HepG2 (cell line): ENCODE data around the gene SLX9. TPM values are rescaled to one million over a fixed set of nuclear protein-coding genes. Genes with fewer than 3 reads are reported as not detected.

Experiments used
- ATAC-seq: fragments of 200-7000 bp; cut with Tn5 transposase; 3 replicates; pipeline ENCODE4 v1.9.1; 2020; ENCODE audit warnings: mild to moderate bottlenecking, moderate library complexity
- BruUV-seq: library from RNA; stranded (reverse); fragments of 400-500 nt; replicated peaks from 2 replicates; lab custom pipeline; 2021; lab: Mats Ljungman, UMichigan
- CTCF ChIA-PET: fragments of 300-600 bp; formaldehyde crosslinking; extraction: SDS; loops from one replicate; lab custom pipeline; 2021; ENCODE audit warnings: low total read pairs, inconsistent platforms, low intra/inter-chr PET ratio; lab: Yijun Ruan, JAX
- POLR2A ChIA-PET: fragments of 350-600 bp; sonication (Branson Sonifier 250); formaldehyde crosslinking; loops from one replicate; lab custom pipeline; 2020; ENCODE audit warnings: antibody characterized with exemption, inconsistent platforms; lab: Yijun Ruan, JAX
- DNase-seq: peaks from one replicate; pipeline ENCODE4 v3.0.0-alpha.2; 2015; ENCODE audit warnings: low spot score
- FAIRE-seq: peaks from 3 replicates; lab custom pipeline; 2011; peaks lifted over from hg19 to GRCh38; lab: Jason Lieb, UNC
- H2AFZ ChIP-seq: one replicate; pipeline ENCODE4 v1.6.1; 2011; ENCODE audit warnings: low read length, inconsistent platforms
- H3K27ac ChIP-seq: fragments of 300-600 bp; 3 replicates; pipeline ENCODE4 v1.8.0; 2011; ENCODE audit warnings: mixed run types, mild to moderate bottlenecking, mixed read lengths, low read length, inconsistent platforms; ENCODE audit not compliant: insufficient read depth; ENCODE audit errors: extremely low read length
- H3K27me3 ChIP-seq, 2 experiments: fragments of 200-600 bp in 1 of 2; 2 replicates in 1 of 2; 3 replicates in 1 of 2; pipeline versions ENCODE4 v1.6.0 to v1.8.0; 2011; ENCODE audit warnings: low read length in 2 of 2, mild to moderate bottlenecking in 2 of 2, moderate library complexity in 2 of 2, inconsistent platforms in 1 of 2; ENCODE audit not compliant: insufficient read depth in 2 of 2, control insufficient read depth in 1 of 2
- H3K36me3 ChIP-seq, 2 experiments: fragments of 200-600 bp in 1 of 2; replicated peaks in 1 of 2; 2 replicates in 1 of 2; 3 replicates in 1 of 2; pipeline versions ENCODE4 v1.5.1 to v1.8.0; 2011; ENCODE audit warnings: low read length in 2 of 2, inconsistent platforms in 1 of 2; ENCODE audit not compliant: insufficient read depth in 2 of 2, control insufficient read depth in 1 of 2
- H3K4me1 ChIP-seq: 2 replicates; pipeline ENCODE4 v1.5.1; 2012; ENCODE audit warnings: low read length, inconsistent platforms; ENCODE audit not compliant: insufficient read depth
- H3K4me2 ChIP-seq: 2 replicates; pipeline ENCODE4 v1.6.0; 2011; ENCODE audit warnings: low read depth, low read length, inconsistent platforms
- H3K4me3 ChIP-seq, 3 experiments: fragments of 200-600 bp in 1 of 3; sonication (generic), shearing (Covaris generic) in 1 of 3; replicated peaks in 1 of 3; 2 replicates each; pipeline ENCODE4 v1.5.1; 2011 to 2016; ENCODE audit warnings: low read length in 3 of 3, inconsistent platforms in 2 of 3, low read depth in 2 of 3, mild to moderate bottlenecking in 2 of 3, control low read depth in 1 of 3, mixed read lengths in 1 of 3; ENCODE audit not compliant: insufficient read depth in 1 of 3
- H3K79me2 ChIP-seq: one replicate; pipeline ENCODE4 v1.6.1; 2011; ENCODE audit warnings: low read length, inconsistent platforms; ENCODE audit not compliant: insufficient read depth
- H3K9ac ChIP-seq: 2 replicates; pipeline ENCODE4 v1.6.0; 2011; ENCODE audit warnings: mild to moderate bottlenecking, low read depth, low read length, inconsistent platforms; ENCODE audit not compliant: insufficient read depth
- H3K9me3 ChIP-seq: 2 replicates; pipeline ENCODE4 v1.5.1; 2012; ENCODE audit warnings: mild to moderate bottlenecking, low read length
- H4K20me1 ChIP-seq: 2 replicates; pipeline ENCODE4 v1.6.0; 2011; ENCODE audit warnings: inconsistent platforms, mild to moderate bottlenecking, low read length, moderate library complexity; ENCODE audit not compliant: insufficient read depth
- FOSL1 ChIP-seq: sonication (generic); formaldehyde crosslinking; IDR thresholded peaks from 2 replicates; pipeline ENCODE4 v1.9.0; 2021; ENCODE audit warnings: missing genetic modification reagents, borderline replicate concordance
- NKX3-1 ChIP-seq: sonication (generic); formaldehyde crosslinking; IDR thresholded peaks from 2 replicates; pipeline ENCODE4 v1.5.0; 2020; ENCODE audit warnings: missing genetic modification reagents
- SKIL ChIP-seq: sonication (generic); formaldehyde crosslinking; IDR thresholded peaks from 2 replicates; pipeline ENCODE4 v1.8.0; 2022; ENCODE audit warnings: missing genetic modification reagents, mild to moderate bottlenecking, moderate library complexity, borderline replicate concordance
- SMARCC2 ChIP-seq: fragments of 450-650 bp; IDR thresholded peaks from 2 replicates; pipeline ENCODE4 v1.6.1; 2017; ENCODE audit warnings: antibody characterized with exemption, mild to moderate bottlenecking
- ZIK1 ChIP-seq: sonication (generic); formaldehyde crosslinking; IDR thresholded peaks from 2 replicates; pipeline ENCODE4 v1.5.0; 2020; ENCODE audit warnings: mild to moderate bottlenecking, low read depth, missing genetic modification reagents, borderline replicate concordance
- WGBS: methylation state at CpG from one replicate; pipeline ENCODE4 v1.1.6; 2017; ENCODE audit warnings: low lambda C conversion rate; 5-methylcytosine and 5-hydroxymethylcytosine counted together
- in situ Hi-C: cut with HindIII; loops from 2 replicates; pipeline ENCODE4 v1.10.0; 2017; ENCODE audit warnings: low pct_unique_long_range_greater_than_20kb; ENCODE audit not compliant: extremely low pct_ligation_motif_present
- intact Hi-C: fragments of 100-400 bp; cut with micrococcal nuclease; formaldehyde crosslinking; loops from one replicate; pipeline ENCODE4 v1.10.0; 2022; ENCODE audit not compliant: unreplicated experiment
- polyA plus RNA-seq, 8 experiments: library from polyadenylated mRNA; depleted of rRNA in 3 of 8; stranded (reverse) in 7 of 8; unstranded in 1 of 8; fragments of >200 nt; fragmentation: Illumina TruSeq in 4 of 8; extraction: Trizol in 4 of 8; gene quantifications; 2 replicates each; pipeline versions ENCODE4 v1.2.1 to v1.2.3, GENCODE V29; 2011 to 2016; ENCODE audit warnings: low read depth in 4 of 8, missing spikeins in 1 of 8, mixed read lengths in 1 of 8; ENCODE audit not compliant: insufficient read depth in 1 of 8
- total RNA-seq, 5 experiments: library from RNA; depleted of rRNA; stranded (reverse); fragments of >200 nt; fragmentation: Illumina TruSeq; extraction: Trizol; gene quantifications; 2 replicates each; pipeline ENCODE4 v1.2.3, GENCODE V29; 2016; ENCODE audit warnings: low read depth in 1 of 5
- TF ChIP-seq, protein P1 (sequence below): sonication (generic); formaldehyde crosslinking; IDR thresholded peaks from 2 replicates; pipeline ENCODE4 v1.5.0; 2020; ENCODE audit warnings: mild to moderate bottlenecking, missing genetic modification reagents
- TF ChIP-seq, protein P2 (sequence below): IDR thresholded peaks from 2 replicates; pipeline ENCODE4 v1.6.1; 2018; ENCODE audit warnings: missing genetic modification reagents, mild to moderate bottlenecking, missing compliant biosample characterization
- TF ChIP-seq, protein P3 (sequence below): fragments of 450-650 bp; IDR thresholded peaks from 2 replicates; pipeline ENCODE4 v1.6.1; 2016

Gene SLX9
- total and polyA plus RNA-seq, 2 of the 13 experiments (the other 11 are each of a cell fraction or from before 2014, with no cell fraction given), result 21.0 to 47.1 TPM

GRCh38 chr21:44990921-44991320 lies 51.1 kb downstream of the SLX9 start:
- Histone ChIP-seq H3K9ac (no peak overlapping the region), H3K27me3 (peaks cover 16 to 85% of the 10 kb centered on the region in 2 experiments), H3K9me3 (no peaks in the 10 kb centered on the region), H3K27ac (no peak overlapping the region), H3K36me3 (no peaks in the 10 kb centered on the region), H2AFZ (no peak overlapping the region), H3K4me2 (no peak overlapping the region), H4K20me1 (no peaks in the 10 kb centered on the region), H3K79me2 (no peaks in the 10 kb centered on the region), H3K4me1 (peaks cover 70% of the 10 kb centered on the region), H3K4me3 (no peak overlapping the region)
- ATAC-seq (no peak), DNase-seq (no peak), FAIRE-seq (no peak)
- BruUV-seq, result no TSS peak
- ChIA-PET POLR2A (interaction anchor here (1.6 kb wide), 1 partner anchor 22 kb away, joined by 4 read pairs; no protein-coding TSS in a partner anchor), CTCF (no interaction called here)
- no peak for TF ChIP-seq SMARCC2
- 49% methylated on average over 4 of the region's 13 CpGs for WGBS
- in situ Hi-C loops, result no loop called here
- intact Hi-C loops, result no loop called here

- CTCF ChIA-PET, result no interaction called here
- Histone ChIP-seq H3K27me3 (peaks cover 14 to 90% of the 10 kb centered on the region in 2 experiments), H2AFZ (no peak overlapping the region), H3K4me2 (peak overlapping the region; percentile 45), H4K20me1 (no peaks in the 10 kb centered on the region), H3K27ac (no peak overlapping the region), H3K9me3 (no peaks in the 10 kb centered on the region), H3K79me2 (no peaks in the 10 kb centered on the region), H3K4me1 (peaks cover 70% of the 10 kb centered on the region), H3K4me3 (peak overlapping the region in 1 of 3 experiments; percentile 13; a peak in 1 of 6 replicates), H3K36me3 (no peaks in the 10 kb centered on the region), H3K9ac (no peak overlapping the region)
- DNase-seq, result no peak
- BruUV-seq, result no TSS peak
- no peak for FAIRE-seq
- ATAC-seq, result peak; percentile 3; the same call in 2 of the 3 replicates
- WGBS, result 35% methylated on average over 21 of the region's 38 CpGs
- POLR2A ChIA-PET, result interaction anchor here (0.7 to 1.6 kb wide), 2 partner anchors 8 to 21 kb away, joined by 3 to 4 read pairs; no protein-coding TSS in a partner anchor
- intact Hi-C loops, result no loop called here
- in situ Hi-C loops, result no loop called here
- TF ChIP-seq, protein P1, sequence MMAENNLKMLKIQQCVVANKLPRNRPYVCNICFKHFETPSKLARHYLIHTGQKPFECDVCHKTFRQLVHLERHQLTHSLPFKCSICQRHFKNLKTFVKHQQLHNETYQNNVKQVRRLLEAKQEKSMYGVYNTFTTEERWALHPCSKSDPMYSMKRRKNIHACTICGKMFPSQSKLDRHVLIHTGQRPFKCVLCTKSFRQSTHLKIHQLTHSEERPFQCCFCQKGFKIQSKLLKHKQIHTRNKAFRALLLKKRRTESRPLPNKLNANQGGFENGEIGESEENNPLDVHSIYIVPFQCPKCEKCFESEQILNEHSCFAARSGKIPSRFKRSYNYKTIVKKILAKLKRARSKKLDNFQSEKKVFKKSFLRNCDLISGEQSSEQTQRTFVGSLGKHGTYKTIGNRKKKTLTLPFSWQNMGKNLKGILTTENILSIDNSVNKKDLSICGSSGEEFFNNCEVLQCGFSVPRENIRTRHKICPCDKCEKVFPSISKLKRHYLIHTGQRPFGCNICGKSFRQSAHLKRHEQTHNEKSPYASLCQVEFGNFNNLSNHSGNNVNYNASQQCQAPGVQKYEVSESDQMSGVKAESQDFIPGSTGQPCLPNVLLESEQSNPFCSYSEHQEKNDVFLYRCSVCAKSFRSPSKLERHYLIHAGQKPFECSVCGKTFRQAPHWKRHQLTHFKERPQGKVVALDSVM (CRISPR knock-in tag), result no peak
- no peak for TF ChIP-seq FOSL1
- no peak for TF ChIP-seq NKX3-1
- no peak for TF ChIP-seq ZIK1 (CRISPR knock-in tag)
- TF ChIP-seq SKIL (CRISPR knock-in tag), result no peak
- TF ChIP-seq, protein P2, sequence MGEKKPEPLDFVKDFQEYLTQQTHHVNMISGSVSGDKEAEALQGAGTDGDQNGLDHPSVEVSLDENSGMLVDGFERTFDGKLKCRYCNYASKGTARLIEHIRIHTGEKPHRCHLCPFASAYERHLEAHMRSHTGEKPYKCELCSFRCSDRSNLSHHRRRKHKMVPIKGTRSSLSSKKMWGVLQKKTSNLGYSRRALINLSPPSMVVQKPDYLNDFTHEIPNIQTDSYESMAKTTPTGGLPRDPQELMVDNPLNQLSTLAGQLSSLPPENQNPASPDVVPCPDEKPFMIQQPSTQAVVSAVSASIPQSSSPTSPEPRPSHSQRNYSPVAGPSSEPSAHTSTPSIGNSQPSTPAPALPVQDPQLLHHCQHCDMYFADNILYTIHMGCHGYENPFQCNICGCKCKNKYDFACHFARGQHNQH (CRISPR knock-in tag), result no peak
- TF ChIP-seq, protein P3, sequence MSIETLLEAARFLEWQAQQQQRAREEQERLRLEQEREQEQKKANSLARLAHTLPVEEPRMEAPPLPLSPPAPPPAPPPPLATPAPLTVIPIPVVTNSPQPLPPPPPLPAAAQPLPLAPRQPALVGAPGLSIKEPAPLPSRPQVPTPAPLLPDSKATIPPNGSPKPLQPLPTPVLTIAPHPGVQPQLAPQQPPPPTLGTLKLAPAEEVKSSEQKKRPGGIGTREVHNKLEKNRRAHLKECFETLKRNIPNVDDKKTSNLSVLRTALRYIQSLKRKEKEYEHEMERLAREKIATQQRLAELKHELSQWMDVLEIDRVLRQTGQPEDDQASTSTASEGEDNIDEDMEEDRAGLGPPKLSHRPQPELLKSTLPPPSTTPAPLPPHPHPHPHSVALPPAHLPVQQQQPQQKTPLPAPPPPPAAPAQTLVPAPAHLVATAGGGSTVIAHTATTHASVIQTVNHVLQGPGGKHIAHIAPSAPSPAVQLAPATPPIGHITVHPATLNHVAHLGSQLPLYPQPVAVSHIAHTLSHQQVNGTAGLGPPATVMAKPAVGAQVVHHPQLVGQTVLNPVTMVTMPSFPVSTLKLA, result no peak
Measured at GRCh38 chr21:44991538-44992483, 52.0 kb downstream of the SLX9 start.
